Activated gamma-delta T cell treated with anti-CD3 and anti-CD28 coated beads, Interleukin-2, amount 50 U/mL, for 16 hours (primary cell): ENCODE results near the gene CYP11A1.
A peak's percentile ranks its signal among the peaks of the same experiment; 100 is the strongest.
"Not testable (repeated sequence)": the region's sequence is repeated elsewhere in the genome, so short reads cannot be mapped to it uniquely, and the experiment has no call there.

Experiments
- DNase-seq: peaks from one replicate; pipeline ENCODE4 v3.0.0-alpha.2; 2020; ENCODE audit warnings: low read depth

Gene CYP11A1

DNA sequence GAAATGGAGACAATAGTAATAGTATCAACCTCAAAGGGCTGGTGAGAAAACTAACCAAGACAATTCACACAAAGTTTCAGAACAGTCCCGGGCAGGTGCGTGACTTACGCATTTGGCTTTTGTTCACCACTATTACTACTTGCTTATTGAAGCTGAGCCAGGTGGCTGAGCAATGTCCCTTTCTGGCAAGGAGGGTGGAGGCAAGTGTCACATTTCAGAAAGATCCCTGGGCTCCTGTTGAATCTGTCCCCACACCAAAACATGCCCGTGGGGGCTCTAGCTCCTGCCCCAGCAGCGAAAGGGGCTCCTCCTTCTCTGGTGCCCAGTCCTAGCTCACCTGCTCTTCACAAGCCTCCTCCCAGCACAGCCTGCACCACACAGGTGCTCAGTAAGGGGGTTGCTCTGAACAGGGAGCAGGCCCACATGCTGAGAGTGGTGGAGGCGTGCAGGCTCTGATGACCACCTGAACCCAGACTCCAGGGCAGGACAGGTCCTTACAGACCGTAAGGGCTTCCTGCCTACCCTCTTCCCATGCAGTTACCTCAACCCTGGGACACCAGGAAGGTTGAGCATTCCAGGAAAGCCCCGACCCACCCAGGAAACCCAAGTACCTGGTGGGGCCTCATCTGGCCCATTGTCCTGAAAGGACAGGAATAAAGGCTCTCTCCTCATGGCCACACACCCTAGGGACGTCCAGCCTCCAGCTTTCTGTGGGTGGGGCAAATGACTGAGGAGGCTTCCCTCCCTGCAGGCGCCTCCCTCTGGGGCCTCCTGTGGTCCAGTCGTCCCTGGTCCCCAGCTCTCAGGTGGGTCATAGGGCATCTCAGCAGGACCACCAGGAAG, 33.7 kb upstream of the CYP11A1 start:
- DNase-seq = no peak

DNA sequence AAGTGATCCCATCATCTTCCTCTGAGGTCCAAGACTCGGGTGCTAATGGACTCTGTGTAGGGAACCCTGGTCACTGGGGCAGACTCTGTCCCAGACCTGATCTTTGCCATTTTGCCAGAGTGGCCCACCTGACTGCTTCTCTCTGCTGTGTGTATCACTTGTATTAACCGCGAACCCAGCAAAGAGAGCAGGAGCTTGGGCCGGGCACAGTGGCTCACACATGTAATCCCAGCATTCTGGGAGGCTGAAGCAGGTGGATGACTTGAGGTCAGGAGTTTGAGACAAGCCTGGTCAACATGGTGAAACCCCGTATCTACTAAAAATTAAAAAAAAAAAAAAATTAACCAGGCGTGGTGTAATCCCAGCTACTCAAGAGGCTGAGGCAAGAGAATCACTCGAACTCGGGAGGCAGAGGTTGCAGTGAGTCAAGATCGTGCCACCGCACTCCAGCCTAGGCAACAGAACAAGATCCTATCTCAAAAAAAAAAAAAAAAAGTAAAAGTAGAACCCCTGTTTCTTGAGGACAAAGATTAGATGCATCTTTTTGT, 32.9 kb upstream of the CYP11A1 start:
- no peak for DNase-seq

GRCh38 chr15:74399511-74400312, 32.3 kb upstream of the CYP11A1 start:
- DNase-seq = peak; percentile 43

DNA sequence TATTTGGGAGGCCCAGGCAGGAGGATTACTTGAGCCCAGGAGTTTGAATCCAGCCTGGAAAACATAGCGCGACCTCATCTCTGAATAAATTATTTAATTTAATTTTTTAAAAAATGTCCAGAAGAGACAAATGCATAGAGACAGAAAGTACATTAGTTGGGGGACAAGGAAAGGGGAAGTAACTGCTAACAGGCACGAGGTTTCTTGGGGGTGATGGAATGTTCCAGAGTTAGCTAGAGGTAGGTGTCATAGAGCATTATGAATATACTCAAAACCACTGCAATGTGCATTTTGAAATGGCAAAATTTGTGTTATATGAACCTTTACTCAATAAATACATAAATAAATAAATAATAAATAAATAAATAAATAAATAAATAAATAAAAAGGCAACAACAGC, 31.7 kb upstream of the CYP11A1 start:
- no peak for DNase-seq

DNA sequence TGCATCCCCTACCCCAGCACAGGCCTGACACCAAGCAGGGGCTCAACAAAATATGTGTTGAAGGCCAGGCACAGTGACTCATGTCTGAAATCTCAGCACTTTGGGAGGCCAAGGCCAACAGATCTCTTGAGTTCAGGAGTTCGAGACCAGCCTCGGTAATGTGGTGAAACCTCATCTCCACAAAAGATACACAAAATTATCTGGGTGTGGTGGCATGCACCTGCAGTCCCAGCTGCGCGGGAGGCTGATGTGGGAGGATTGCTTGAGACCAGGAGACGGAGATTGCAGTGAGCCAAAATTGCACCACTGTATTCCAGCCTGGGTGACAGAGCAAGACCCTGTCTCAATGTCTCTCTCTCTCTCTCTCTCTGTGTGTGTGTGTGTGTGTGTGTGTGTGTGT, 30.7 kb upstream of the CYP11A1 start:
- DNase-seq = no peak

DNA sequence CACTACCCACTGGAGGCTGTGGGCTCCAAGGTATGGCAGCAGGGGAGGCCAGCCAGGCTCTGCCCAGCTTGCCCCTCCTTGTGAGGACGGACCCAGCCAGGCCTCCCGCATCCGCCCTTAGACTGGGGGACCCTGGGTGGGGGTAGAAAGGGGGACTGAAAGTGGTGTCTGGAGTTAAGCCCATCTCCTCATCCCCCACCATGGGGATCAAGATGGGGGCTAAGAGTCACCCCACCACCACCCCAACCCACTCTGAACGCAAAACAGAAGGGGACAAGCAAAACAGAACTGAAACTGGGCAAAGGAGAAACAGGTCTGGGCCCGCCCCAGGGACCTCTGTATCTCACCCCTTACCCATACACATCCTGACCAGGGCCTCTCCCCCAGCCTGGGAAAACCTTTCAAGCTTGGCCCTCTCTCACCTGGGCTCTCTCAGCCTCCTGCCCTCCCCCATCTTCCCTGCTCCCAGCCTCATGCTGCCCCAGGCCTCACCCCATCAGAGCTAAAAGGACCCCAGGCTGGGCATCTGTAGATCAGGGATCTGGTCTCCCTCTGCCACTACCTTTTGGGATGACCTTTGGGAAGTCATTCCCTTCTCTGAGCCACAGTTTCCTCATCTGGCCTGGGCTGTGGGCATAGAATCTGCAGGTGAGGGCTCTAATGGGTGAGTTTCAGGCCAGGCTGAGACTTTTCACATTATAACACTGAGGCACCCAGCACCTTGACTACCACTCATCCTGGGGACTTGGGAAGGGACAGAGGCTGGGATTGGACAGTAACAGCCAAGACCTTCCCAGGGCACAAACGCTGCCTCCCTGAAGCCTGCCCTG, 30.0 kb upstream of the CYP11A1 start:
- DNase-seq = no peak

DNA sequence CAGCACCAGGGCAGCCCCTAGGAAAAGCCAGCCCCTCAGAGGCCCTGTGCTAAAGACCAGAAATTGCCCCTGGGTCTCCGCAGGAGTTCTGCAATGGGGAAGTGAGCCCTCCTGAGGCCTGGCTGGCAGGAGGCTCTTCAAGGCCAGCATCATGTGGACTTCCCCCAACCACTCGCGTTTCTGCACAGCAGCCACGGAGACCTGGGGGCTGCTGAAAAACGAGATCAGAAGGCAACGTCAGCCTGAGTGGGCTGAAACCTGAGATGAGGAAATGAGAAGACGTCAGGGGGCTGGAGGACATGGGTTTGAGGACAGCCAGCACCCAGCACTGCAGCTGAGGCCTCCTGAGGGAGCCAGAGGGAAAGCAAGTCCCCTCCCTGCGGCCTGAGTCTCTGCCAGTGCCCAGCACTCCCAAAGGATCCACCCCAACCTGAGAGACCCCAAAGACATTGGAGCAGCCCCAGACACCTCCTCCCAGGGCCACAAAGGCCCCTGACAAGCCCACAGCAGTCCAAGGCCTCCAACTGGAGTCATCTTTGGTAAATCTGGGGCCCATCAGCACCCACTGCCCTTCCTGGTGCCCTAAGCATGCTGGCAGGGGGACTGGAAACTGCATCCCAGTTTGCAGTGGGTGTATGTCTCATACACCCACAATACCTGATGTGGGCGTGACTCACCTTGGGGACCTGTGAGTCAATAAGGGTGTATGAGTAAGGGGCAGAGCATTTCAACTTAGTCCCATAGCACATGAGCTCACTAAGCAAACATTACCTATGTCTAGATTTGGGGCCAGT, 29.2 kb upstream of the CYP11A1 start:
- DNase-seq = peak; percentile 39

DNA sequence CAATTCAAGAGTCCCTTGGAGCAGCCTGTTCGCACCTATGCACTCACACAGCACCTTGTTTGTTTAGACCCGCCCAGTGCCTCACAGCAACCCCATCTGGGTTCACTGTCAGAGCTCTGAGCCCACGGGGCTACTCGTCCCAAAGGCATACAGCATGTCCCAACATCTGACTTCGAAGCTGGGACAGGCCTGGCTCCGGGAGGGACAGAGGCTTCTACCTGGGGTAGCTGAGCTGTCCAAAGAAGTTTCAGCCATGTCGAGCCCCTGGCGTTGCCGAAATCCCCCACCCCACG, 28.6 kb upstream of the CYP11A1 start:
- DNase-seq = no peak

DNA sequence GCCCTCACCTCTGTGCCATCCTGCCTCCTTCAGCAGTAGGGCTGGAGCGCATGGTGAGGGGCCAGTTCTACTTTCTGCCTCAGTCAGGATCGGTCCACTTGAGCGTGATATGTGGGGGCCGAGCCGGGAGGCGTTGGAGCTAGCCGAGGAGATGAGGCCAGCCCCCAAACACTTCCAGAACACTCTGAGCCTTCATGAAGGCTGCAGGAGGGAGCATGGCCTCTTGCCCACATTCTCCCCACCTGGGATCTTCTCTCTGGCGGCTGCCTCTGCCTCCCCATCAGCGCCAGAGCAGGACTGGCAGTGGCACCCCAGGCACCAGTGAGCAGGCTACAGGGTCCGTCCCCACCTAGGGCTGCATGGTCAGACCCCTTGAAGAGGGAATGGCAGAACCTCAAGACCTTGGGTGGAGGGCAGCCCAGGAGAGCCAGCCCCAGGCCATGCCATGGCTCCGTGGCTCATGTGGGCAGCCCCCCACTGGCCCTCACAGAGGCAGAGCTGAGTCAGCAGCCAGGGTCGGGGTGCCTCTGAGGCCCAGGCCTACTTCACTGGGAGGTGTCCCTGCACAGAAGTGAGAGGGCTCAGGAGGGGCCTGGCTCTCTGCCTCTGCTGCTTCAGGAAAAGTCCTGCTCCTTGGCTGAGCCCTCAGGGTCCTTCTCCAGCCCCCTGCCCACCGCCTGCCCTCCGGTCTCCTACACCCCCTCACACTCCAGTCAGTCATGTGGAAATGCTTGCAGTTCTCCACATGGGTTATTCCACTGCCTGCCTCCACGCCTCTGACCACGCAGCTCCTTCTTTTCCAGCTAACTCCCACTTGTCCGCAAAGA, 28.1 kb upstream of the CYP11A1 start:
- no peak for DNase-seq

DNA sequence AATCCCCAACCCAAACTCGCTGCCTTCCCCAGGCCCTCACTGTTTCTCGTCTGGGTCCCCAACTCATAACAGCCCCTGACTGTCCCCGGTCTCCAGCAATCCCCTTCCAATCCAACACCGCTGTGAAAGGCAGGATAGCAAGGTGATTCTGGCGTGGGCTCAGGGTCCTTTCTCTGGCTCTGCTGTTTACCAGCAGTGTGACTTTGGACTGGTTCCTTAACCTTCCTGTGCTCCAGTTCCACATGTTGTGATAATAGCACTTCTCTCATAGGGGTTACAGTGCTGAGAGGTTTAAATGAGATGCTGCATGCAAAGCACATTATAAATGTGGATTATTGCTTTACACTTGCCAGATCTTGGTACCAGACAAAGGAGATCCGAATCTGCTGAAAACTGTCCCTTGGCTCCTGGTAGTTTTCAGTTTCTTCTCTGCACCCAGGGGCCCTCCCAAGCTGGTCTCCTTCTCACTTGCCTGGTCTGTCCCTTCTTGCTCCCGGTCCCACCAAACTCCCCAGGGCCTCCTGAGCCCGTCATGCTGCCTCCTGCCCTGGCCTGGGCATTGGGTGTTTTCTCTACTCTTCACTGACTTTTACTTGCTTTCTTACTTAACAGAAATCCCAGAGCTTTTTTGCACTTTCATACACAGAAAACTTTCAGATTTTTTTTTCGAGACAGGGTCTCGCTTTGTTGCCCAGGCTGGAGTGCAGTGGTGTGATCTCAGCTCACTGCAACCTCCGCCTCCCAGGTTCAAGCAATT, 26.8 kb upstream of the CYP11A1 start:
- DNase-seq = no peak

GRCh38 chr15:74393423-74393822, 26.0 kb upstream of the CYP11A1 start:
- DNase-seq = no peak

- no peak for DNase-seq
Measured at GRCh38 chr15:74392902-74393301, 25.5 kb upstream of the CYP11A1 start.

GRCh38 chr15:74392451-74392830, 25.0 kb upstream of the CYP11A1 start:
- DNase-seq = no peak

DNA sequence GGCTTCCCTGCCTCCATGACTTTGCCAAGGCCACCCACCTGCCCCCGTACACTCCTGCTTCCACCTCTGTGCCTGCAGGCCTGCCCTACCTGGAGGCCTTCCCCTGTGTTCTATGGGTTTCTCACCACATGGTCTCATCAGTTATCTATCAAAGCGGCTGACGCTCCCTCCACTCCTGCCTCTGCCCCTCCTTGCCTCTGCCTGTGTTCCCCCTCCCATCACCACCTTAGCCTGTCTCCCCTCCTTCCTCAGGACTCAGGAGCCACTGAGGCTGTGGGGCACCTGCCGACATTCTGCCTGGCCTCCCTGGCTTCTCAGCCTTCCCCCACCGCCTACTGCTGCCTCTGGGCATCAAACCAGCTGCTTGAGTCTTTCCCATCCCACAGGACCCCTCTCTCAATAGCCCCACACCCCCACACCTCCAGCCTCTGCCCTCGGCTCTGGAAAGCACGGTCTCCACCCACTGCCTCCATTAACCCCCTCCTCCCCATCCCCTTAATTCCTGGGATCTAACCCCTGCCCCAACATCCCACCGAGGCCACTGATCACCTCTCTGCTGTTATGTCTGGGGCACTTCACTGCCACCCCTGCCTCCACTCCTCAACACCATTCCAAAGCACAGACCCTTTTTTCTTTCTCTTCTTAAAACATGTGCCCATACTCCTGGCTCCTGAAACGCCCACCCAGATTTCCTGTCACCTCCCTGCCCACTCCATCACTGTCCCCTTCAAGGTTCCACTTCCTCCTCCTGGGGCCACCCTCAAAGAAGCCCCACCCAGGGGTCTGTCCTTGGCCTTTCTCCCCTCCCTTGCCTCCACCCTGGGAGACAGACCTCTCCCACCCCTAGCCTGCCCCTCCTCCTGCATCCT, 24.4 kb upstream of the CYP11A1 start:
- DNase-seq = no peak

DNA sequence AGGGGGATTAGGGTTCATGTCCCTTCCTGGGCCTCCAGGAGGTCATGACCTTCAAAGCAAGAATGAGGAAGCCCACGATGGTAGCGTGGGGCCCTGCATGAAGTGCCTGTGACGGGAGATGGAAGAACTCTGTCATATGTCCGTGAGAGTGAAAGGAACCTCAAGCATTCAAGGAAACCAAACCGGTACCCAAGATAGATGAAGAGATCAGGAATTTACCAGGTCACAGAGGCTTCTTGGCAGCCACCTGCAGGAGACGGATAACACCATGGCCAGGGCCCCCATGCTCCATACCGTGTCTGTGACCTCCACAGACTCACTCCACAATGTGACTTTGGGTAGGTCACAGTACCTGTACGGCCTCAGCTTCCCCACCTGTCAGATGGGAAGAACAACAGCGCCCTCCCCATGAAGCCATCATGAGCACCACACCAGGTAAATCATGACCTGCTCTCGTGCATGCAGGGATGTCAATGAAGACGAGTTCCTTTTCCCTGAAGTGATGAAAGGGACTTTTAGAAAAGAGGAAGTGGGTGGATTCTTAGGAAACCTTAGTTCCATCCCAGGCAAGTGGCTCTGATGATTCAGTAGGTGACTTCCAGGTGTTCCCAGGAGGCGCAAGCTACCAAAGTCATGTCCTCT, 23.3 kb upstream of the CYP11A1 start:
- DNase-seq = no peak

DNA sequence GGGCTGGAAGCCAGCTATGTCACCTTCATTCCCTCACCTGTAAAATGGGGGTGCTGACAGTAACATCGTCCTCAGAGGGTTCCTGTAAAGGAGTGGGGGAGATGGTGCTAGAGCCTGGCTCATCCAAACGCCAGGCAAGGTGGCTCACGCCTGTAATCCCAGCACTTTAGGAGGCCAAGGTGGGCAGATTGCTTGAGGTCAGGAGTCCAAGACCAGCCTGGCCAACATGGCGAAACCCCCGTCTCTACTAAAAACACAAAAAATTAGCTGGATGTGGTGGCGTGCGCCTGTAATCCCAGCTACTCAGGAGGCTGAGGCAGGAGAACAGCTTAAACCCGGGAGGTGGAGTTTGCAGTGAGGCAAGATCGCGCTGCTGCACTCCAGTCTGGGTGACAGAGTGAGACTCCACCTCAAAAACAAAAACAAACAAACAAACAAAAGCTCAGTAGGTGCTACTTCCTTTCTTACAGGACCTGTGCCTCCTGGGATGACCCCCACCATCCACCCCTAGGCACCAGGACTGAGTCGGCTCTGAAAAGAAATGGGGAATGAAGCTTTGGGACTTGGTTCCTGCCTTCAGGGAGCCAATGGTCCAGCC, 22.7 kb upstream of the CYP11A1 start:
- DNase-seq = not testable (repeated sequence)

DNA sequence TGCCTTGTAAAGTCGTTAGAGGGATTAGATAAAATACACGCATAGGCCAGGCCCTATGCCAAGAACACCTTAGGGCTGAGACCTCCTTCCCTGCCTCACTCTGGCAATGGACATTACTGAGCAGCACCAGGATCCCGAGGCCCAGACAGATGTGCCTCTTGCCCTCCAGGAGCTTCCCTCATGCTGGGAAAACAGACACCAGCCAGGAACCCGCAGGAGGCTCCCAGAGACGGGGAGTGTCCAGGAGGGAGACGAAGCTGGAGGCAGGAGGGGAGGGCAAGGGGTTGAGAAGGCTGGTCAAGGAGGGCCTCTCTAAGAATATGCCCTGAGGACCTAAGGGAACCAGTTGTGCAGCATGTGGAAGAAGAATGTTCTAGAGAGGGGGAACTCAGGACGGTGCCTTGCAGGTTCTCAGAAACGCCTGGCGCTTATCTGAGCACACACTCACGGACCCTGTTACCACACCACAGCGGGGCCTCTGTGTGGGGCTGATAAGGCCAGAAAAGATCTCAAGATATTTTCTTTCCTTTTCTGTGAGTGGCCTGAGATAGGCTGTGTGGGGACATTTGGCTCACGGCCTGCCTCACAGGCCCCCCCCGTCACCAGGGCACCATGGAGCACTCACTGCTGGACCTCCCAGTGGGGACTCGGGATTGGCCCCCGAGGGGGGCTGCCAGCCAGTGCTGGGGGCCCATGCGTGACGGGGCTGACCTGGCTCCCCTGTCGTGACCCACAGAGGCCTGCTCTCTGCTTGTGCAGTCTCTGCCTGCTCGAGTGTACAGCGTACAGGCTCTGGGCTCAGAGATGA, 22.0 kb upstream of the CYP11A1 start:
- no peak for DNase-seq
